ENCODE measurements around the gene RHPN2.
"Not testable (repeated sequence)": the region's sequence is repeated elsewhere in the genome, so short reads cannot be mapped to it uniquely, and the experiment has no call there.

GRCh38 chr19:32982488-32982887, 82.2 kb downstream of the RHPN2 start:
- not testable (repeated sequence) for TF ChIP-seq CTCF (IDR thresholded peaks at IDR 0.05); ZFX (IDR thresholded peaks at IDR 0.05; ENCODE audit: borderline replicate concordance)
